ENCODE data around the gene PET100. TPM values are rescaled to one million over a fixed set of nuclear protein-coding genes. Genes with fewer than 3 reads are reported as not detected.
"Not testable (repeated sequence)": the region's sequence is repeated elsewhere in the genome, so short reads cannot be mapped to it uniquely, and the experiment has no call there.

Gene PET100
- total RNA-seq, 2 experiments from 2014 or later, result 132 to 163 TPM

- peaks cover 18% of the 10 kb centered on the region for H3K36me3 Mint-ChIP-seq
- ATAC-seq, result no peak
- H3K27ac Mint-ChIP-seq, result no peak overlapping the region
- CTCF ChIA-PET, result interaction anchor here (1.3 kb wide), 1 partner anchor 10 kb away, joined by 3 read pairs; no protein-coding TSS in a partner anchor
- H3K4me1 Mint-ChIP-seq, result peaks cover 15% of the 10 kb centered on the region
- H3K4me3 Mint-ChIP-seq, result no peak overlapping the region
- peaks cover 5% of the 10 kb centered on the region for H3K9me3 Mint-ChIP-seq (ENCODE audit: low read depth)
- no peak for DNase-seq
- H3K27me3 Mint-ChIP-seq, result no peaks in the 10 kb centered on the region
These were observed 12.9 kb downstream of the PET100 start for GRCh38 chr19:7642295-7643030.

- H3K27me3 Mint-ChIP-seq, result no peaks in the 10 kb centered on the region
- peaks cover 20% of the 10 kb centered on the region for H3K36me3 Mint-ChIP-seq
- H3K27ac Mint-ChIP-seq, result no peak overlapping the region
- ATAC-seq (no peak), DNase-seq (no peak)
- H3K9me3 Mint-ChIP-seq (ENCODE audit: low read depth), result peaks cover 5% of the 10 kb centered on the region
- H3K4me1 Mint-ChIP-seq, result peaks cover 10% of the 10 kb centered on the region
- CTCF ChIA-PET, result interaction anchor here (1.3 kb wide), 1 partner anchor 10 kb away, joined by 3 read pairs; no protein-coding TSS in a partner anchor
- H3K4me3 Mint-ChIP-seq, result no peak overlapping the region
These were observed 13.4 kb downstream of the PET100 start for GRCh38 chr19:7643031-7643415.

DNA sequence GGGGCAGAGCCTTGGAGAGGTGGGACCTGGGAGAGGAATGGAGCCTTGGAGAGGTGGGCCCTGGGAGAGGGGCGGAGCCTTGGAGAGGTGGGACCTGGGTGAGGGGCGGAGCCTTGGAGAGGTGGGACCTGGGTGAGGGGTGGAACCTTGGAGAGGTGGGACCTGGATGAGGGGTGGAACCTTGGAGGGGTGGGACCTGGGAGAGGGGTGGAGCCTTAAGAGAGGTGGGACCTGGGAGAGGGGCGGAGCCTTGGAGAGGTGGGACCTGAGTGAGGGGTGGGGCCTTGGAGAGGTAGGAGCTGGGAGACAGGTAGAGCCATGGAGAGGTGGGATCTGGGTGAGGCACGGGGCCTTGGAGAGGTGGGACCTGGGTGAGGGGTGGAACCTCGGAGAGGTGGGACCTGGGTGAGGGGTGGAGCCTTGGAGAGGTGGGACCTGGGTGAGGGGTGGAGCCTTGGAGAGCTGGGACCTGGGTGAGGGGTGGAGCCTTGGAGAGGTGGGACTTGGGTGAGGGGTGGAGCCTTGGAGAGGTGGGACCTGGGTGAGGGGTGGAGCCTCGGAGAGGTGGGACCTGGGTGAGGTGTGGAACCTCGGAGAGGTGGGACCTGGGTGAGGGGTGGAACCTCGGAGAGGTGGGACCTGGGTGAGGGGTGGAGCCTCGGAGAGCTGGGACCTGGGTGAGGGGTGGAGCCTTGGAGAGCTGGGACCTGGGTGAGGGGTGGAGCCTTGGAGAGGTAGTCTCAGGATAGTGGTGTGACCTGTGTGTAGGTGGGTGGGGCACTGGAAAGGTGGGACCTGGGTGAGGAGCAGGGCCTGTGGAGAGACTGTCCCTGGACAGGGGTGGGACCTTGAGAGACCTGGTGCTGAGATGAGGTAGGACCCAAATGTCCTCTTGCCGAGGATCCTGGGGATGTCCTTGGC lies 14.3 kb downstream of the PET100 start:
- H3K4me3 Mint-ChIP-seq; ATAC-seq; H3K4me1 Mint-ChIP-seq; CTCF ChIA-PET; H3K27me3 Mint-ChIP-seq; H3K9me3 Mint-ChIP-seq (ENCODE audit: low read depth); H3K27ac Mint-ChIP-seq: not testable (repeated sequence)
- peak; percentile 55 for DNase-seq
- peaks cover 20% of the 10 kb centered on the region for H3K36me3 Mint-ChIP-seq

DNA sequence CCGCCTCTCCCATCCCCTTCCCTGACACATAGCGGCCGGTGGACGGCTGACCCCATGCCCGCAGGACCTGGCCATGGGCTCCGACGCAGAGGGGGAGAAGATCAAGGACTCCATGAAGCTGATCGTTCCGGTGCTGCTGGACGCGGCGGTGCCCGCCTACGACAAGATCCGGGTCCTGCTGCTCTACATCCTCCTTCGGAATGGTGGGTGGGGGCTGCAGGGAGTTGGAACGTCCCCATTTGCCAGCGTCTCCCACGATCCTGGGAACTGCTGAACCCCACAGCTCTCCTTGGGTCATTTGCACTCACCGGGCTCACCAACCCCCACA lies 14.9 kb downstream of the PET100 start:
- DNase-seq (no peak), ATAC-seq (no peak)
- no peak overlapping the region for H3K4me3 Mint-ChIP-seq
- H3K9me3 Mint-ChIP-seq (ENCODE audit: low read depth), result peaks cover 5% of the 10 kb centered on the region
- peaks cover 7% of the 10 kb centered on the region for H3K4me1 Mint-ChIP-seq
- no peaks in the 10 kb centered on the region for H3K27me3 Mint-ChIP-seq
- peaks cover 18% of the 10 kb centered on the region for H3K36me3 Mint-ChIP-seq
- CTCF ChIA-PET, result no interaction called here
- H3K27ac Mint-ChIP-seq, result no peak overlapping the region

- no peak for ATAC-seq
- Mint-ChIP-seq H3K4me1 (peaks cover under 1% of the 10 kb centered on the region), H3K36me3 (peaks cover 11% of the 10 kb centered on the region), H3K9me3 (ENCODE audit: low read depth) (peaks cover under 1% of the 10 kb centered on the region), H3K4me3 (no peak overlapping the region), H3K27ac (no peak overlapping the region), H3K27me3 (no peaks in the 10 kb centered on the region)
- CTCF ChIA-PET, result no interaction called here
- no peak for DNase-seq
These were observed 15.6 kb downstream of the PET100 start for GRCh38 chr19:7645163-7645562.

GRCh38 chr19:7645656-7646425 lies 16.2 kb downstream of the PET100 start:
- CTCF ChIA-PET, result no interaction called here
- peak overlapping the region; percentile 45 for H3K27ac Mint-ChIP-seq

DNA sequence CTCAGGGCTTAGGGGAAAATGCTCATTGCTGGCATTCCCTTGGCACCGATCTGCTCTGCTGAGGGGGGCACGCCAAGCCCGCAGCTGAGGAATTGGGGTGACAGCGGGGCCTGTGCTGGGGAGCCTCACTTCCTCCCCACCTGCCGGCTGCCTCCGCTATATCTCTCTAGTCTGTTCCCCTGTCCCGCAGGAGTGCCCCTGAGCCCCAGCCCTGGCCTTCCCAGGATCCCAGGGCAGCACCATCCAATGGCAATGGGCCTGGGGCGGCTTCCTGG lies 16.8 kb downstream of the PET100 start:
- CTCF ChIA-PET, result no interaction called here
- Mint-ChIP-seq H3K9me3 (ENCODE audit: low read depth) (no peaks in the 10 kb centered on the region), H3K36me3 (peaks cover 8% of the 10 kb centered on the region), H3K27me3 (peaks cover 2% of the 10 kb centered on the region), H3K4me3 (no peak overlapping the region), H3K4me1 (no peaks in the 10 kb centered on the region), H3K27ac (no peak overlapping the region)
- DNase-seq, result no peak
- no peak for ATAC-seq

More at GRCh38 chr19:7645656-7646425, 16.2 kb downstream of the PET100 start:
- ATAC-seq (no peak), DNase-seq (no peak)
- Mint-ChIP-seq H3K4me3 (no peak overlapping the region), H3K4me1 (no peaks in the 10 kb centered on the region), H3K36me3 (peaks cover 8% of the 10 kb centered on the region), H3K27me3 (peaks cover under 1% of the 10 kb centered on the region), H3K9me3 (ENCODE audit: low read depth) (no peaks in the 10 kb centered on the region)

DNA sequence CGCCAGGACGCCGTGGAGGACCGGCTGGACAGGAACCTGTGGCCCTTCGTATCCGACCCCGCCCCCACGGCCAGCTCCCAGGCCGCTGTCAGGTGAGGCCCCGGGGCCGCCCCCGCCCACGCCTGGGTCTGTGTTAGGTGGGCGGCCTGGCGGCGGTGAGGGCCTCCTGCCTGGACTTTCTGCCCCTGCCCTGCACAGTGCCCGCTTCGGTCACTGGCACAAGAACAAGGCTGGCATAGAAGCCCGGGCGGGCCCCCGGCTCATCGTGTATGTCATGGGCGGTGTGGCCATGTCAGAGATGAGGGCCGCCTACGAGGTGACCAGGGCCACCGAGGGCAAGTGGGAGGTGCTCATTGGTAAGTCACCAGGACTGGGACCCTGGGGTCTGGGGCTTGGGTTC lies 17.6 kb downstream of the PET100 start:
- H3K4me3 Mint-ChIP-seq, result no peak overlapping the region
- H3K27ac Mint-ChIP-seq, result no peak overlapping the region
- DNase-seq (no peak), ATAC-seq (no peak)
- CTCF ChIA-PET, result no interaction called here
- peaks cover 3% of the 10 kb centered on the region for H3K4me1 Mint-ChIP-seq
- peaks cover 8% of the 10 kb centered on the region for H3K36me3 Mint-ChIP-seq
- peaks cover 2% of the 10 kb centered on the region for H3K27me3 Mint-ChIP-seq
- H3K9me3 Mint-ChIP-seq (ENCODE audit: low read depth), result no peaks in the 10 kb centered on the region

GRCh38 chr19:7648265-7649014 lies 18.8 kb downstream of the PET100 start:
- Mint-ChIP-seq H3K27ac (no peak overlapping the region), H3K27me3 (peaks cover 2% of the 10 kb centered on the region), H3K9me3 (ENCODE audit: low read depth) (no peaks in the 10 kb centered on the region), H3K4me3 (no peak overlapping the region), H3K36me3 (peaks cover 8% of the 10 kb centered on the region), H3K4me1 (peaks cover 9% of the 10 kb centered on the region)
- ATAC-seq, result no peak
- CTCF ChIA-PET, result interaction anchor here (2.2 kb wide), 1 partner anchor 32 kb away, joined by 11 read pairs; the partner anchor contains the start of gene TRAPPC5
- no peak for DNase-seq

- H3K36me3 Mint-ChIP-seq, result peaks cover 6% of the 10 kb centered on the region
- H3K4me1 Mint-ChIP-seq, result peaks cover 9% of the 10 kb centered on the region
- H3K9me3 Mint-ChIP-seq (ENCODE audit: low read depth), result no peaks in the 10 kb centered on the region
- H3K27ac Mint-ChIP-seq, result no peak overlapping the region
- H3K4me3 Mint-ChIP-seq, result no peak overlapping the region
- peaks cover 2% of the 10 kb centered on the region for H3K27me3 Mint-ChIP-seq
- CTCF ChIA-PET, result interaction anchor here (1.3 to 1.5 kb wide), 2 partner anchors 28 to 82 kb away, joined by 3 to 5 read pairs; no protein-coding TSS in a partner anchor
- no peak for DNase-seq
- ATAC-seq, result no peak
These were observed 20.6 kb downstream of the PET100 start for GRCh38 chr19:7650148-7650547.

- H3K4me3 Mint-ChIP-seq, result peak overlapping the region; percentile 63
- DNase-seq, result peak; percentile 88
- H3K27ac Mint-ChIP-seq, result peak overlapping the region; percentile 62
- H3K4me1 Mint-ChIP-seq, result peaks cover 12% of the 10 kb centered on the region
- H3K27me3 Mint-ChIP-seq, result peaks cover 2% of the 10 kb centered on the region
- CTCF ChIA-PET, result interaction anchor here (0.6 to 3.9 kb wide), 16 partner anchors 9 to 154 kb away, joined by 3 to 38 read pairs (median 7); partner anchors contain the start of genes PET100, RETN, TRAPPC5 and XAB2
- no peaks in the 10 kb centered on the region for H3K9me3 Mint-ChIP-seq (ENCODE audit: low read depth)
- ATAC-seq, result peak; percentile 93
- peaks cover 2% of the 10 kb centered on the region for H3K36me3 Mint-ChIP-seq
These were observed 22.6 kb downstream of the PET100 start for GRCh38 chr19:7652061-7652641.

DNA sequence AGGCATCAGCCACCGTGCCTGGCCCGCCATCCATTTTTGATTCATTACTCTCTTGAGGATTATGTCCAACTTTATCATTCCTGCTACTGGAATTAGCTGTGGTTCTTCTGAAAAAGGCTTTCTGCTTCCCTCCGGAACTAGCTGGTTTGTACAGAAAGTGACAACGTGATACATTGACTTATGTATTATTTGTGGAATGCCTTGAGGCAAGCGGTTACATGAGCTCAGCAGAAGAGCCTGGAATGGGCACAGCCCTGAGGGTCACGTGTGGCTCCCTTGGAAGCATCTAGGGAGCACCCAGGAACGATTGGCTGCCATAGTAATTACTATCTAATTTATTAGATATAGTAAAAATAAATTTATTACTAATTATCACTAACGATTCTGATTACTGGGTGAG lies 24.8 kb downstream of the PET100 start:
- H3K27me3 Mint-ChIP-seq, result peaks cover 2% of the 10 kb centered on the region
- no peak for DNase-seq
- H3K9me3 Mint-ChIP-seq (ENCODE audit: low read depth), result no peaks in the 10 kb centered on the region
- peaks cover 29% of the 10 kb centered on the region for H3K4me1 Mint-ChIP-seq
- ATAC-seq, result no peak
- CTCF ChIA-PET, result interaction anchor here (1.0 to 4.8 kb wide), 5 partner anchors 26 to 552 kb away, joined by 3 to 38 read pairs (median 4); partner anchors contain the start of gene TRAPPC5
- H3K36me3 Mint-ChIP-seq, result no peaks in the 10 kb centered on the region
- no peak overlapping the region for H3K27ac Mint-ChIP-seq
- H3K4me3 Mint-ChIP-seq, result no peak overlapping the region
